ENCODE results near the gene CYB561D1. TPM values are rescaled to one million over a fixed set of nuclear protein-coding genes. Genes with fewer than 3 reads are reported as not detected.
A peak's percentile ranks its signal among the peaks of the same experiment; 100 is the strongest.

Gene CYB561D1
- total RNA-seq, 2 donors from 2014 or later: 4.8 to 6.5 TPM

GRCh38 chr1:109483672-109484518 is 10.0 kb upstream of the CYB561D1 start, which contains the start of gene ATXN7L2:
TSS of gene ATXN7L2 (plus strand) at chr1:109483905. CDS start at chr1:109483954, 49 bp downstream.
- no peaks in the 10 kb centered on the region for H3K36me3 ChIP-seq (ENCODE audit: control insufficient read depth, insufficient read depth, low read length)
- peak; percentile 99 for DNase-seq
- peak within 1 kb of the TSS; percentile 92 for H3K27ac Mint-ChIP-seq
- WGBS, 2 experiments (ENCODE audit: insufficient coverage in 1 of 2, insufficient read length in 1 of 2): 0% methylated on average over 3 to 66 of the region's 73 CpGs
- peaks cover 10% of the 10 kb centered on the region for H3K27me3 Mint-ChIP-seq (ENCODE audit: insufficient read depth)
- peak within 1 kb of the TSS; percentile 81 for H3K4me3 Mint-ChIP-seq
- no peaks in the 10 kb centered on the region for H3K9me3 ChIP-seq (ENCODE audit: control insufficient read depth, low read length)
- H3K36me3 Mint-ChIP-seq (ENCODE audit: low read depth): peaks cover 4% of the 10 kb centered on the region
- peak within 1 kb of the TSS; percentile 94 for H3K9ac ChIP-seq (ENCODE audit: extremely low read depth, low read length, poor library complexity, severe bottlenecking)
- H3K9me3 Mint-ChIP-seq: no peaks in the 10 kb centered on the region
- peaks cover 26% of the 10 kb centered on the region for H3K4me1 Mint-ChIP-seq
- no peak for TF ChIP-seq CTCF (conservative IDR thresholded peaks at IDR 0.05)
- peaks cover 13% of the 10 kb centered on the region for H3K27me3 ChIP-seq (ENCODE audit: control insufficient read depth, insufficient read depth, low read length, poor library complexity, severe bottlenecking)
- H3K4me3 ChIP-seq (ENCODE audit: low read length): peak within 1 kb of the TSS; percentile 88
- H3K4me1 ChIP-seq (ENCODE audit: control insufficient read depth, insufficient read depth, low read length): peaks cover 6% of the 10 kb centered on the region
- H3K27ac ChIP-seq (ENCODE audit: low read depth, low read length): peak within 1 kb of the TSS; percentile 99

- H3K9ac ChIP-seq (ENCODE audit: extremely low read depth, low read length, poor library complexity, severe bottlenecking): peak overlapping the region; percentile 94
- peaks cover 8% of the 10 kb centered on the region for H3K27me3 Mint-ChIP-seq (ENCODE audit: insufficient read depth)
- H3K9me3 ChIP-seq (ENCODE audit: control insufficient read depth, low read length): no peaks in the 10 kb centered on the region
- peaks cover 13% of the 10 kb centered on the region for H3K27me3 ChIP-seq (ENCODE audit: control insufficient read depth, insufficient read depth, low read length, poor library complexity, severe bottlenecking)
- peaks cover 6% of the 10 kb centered on the region for H3K4me1 ChIP-seq (ENCODE audit: control insufficient read depth, insufficient read depth, low read length)
- no peak overlapping the region for H3K27ac ChIP-seq (ENCODE audit: low read depth, low read length)
- 19% methylated on average over 7 to 15 of the region's 15 CpGs for WGBS, 2 experiments (ENCODE audit: insufficient coverage in 1 of 2, insufficient read length in 1 of 2)
- no peak for DNase-seq
- H3K4me1 Mint-ChIP-seq: peaks cover 26% of the 10 kb centered on the region
- TF ChIP-seq CTCF (conservative IDR thresholded peaks at IDR 0.05): no peak
- peak overlapping the region; percentile 81 for H3K4me3 Mint-ChIP-seq
- no peaks in the 10 kb centered on the region for H3K9me3 Mint-ChIP-seq
- peaks cover 4% of the 10 kb centered on the region for H3K36me3 Mint-ChIP-seq (ENCODE audit: low read depth)
- H3K27ac Mint-ChIP-seq: peak overlapping the region; percentile 91
- H3K4me3 ChIP-seq (ENCODE audit: low read length): peak overlapping the region; percentile 82
- no peaks in the 10 kb centered on the region for H3K36me3 ChIP-seq (ENCODE audit: control insufficient read depth, insufficient read depth, low read length)
These were observed 9.3 kb upstream of the CYB561D1 start for GRCh38 chr1:109484519-109484975.

GRCh38 chr1:109485001-109485400 is 8.9 kb upstream of the CYB561D1 start:
- no peak for TF ChIP-seq CTCF (conservative IDR thresholded peaks at IDR 0.05)
- Histone ChIP-seq H3K27me3 (ENCODE audit: control insufficient read depth, insufficient read depth, low read length, poor library complexity, severe bottlenecking) (peaks cover 13% of the 10 kb centered on the region), H3K36me3 (ENCODE audit: control insufficient read depth, insufficient read depth, low read length) (no peaks in the 10 kb centered on the region), H3K27ac (ENCODE audit: low read depth, low read length) (no peak overlapping the region), H3K9ac (ENCODE audit: extremely low read depth, low read length, poor library complexity, severe bottlenecking) (no peak overlapping the region), H3K4me1 (ENCODE audit: control insufficient read depth, insufficient read depth, low read length) (peaks cover 6% of the 10 kb centered on the region), H3K4me3 (ENCODE audit: low read length) (peak overlapping the region; percentile 82), H3K9me3 (ENCODE audit: control insufficient read depth, low read length) (no peaks in the 10 kb centered on the region)
- Mint-ChIP-seq H3K9me3 (no peaks in the 10 kb centered on the region), H3K4me1 (peaks cover 26% of the 10 kb centered on the region), H3K27me3 (ENCODE audit: insufficient read depth) (peaks cover 7% of the 10 kb centered on the region), H3K36me3 (ENCODE audit: low read depth) (peaks cover 4% of the 10 kb centered on the region), H3K4me3 (peak overlapping the region; percentile 81), H3K27ac (no peak overlapping the region)
- 28 to 40% methylated on average over 1 to 3 of the region's 3 CpGs for WGBS, 2 experiments (ENCODE audit: insufficient coverage in 1 of 2, insufficient read length in 1 of 2)
- no peak for DNase-seq
